ENCODE measurements around the gene MYL12A. TPM values are rescaled to one million over a fixed set of nuclear protein-coding genes. Genes with fewer than 3 reads are reported as not detected.

MYL12A gene
- total RNA-seq, 2 experiments from 2014 or later = 405 to 423 TPM

GRCh38 chr18:3248658-3249359 lies 1.2 kb downstream of the MYL12A start:
- peak; percentile 41 for DNase-seq

GRCh38 chr18:3250237-3251107 lies 2.9 kb downstream of the MYL12A start:
- peak overlapping the region; percentile 90 for H3K27ac Mint-ChIP-seq
- no peak for TF ChIP-seq CTCF (IDR thresholded peaks at IDR 0.05)
- ATAC-seq (no peak), DNase-seq (no peak)
- ChIA-PET CTCF (interaction anchor here (1.0 to 2.8 kb wide), 6 partner anchors 9 to 521 kb away, joined by 3 to 16 read pairs (median 4); partner anchors contain the start of gene MYL12B), POLR2A (interaction anchor here (0.9 to 3.7 kb wide), 7 partner anchors 10 to 353 kb away, joined by 3 to 34 read pairs (median 5); partner anchors contain the start of gene MYL12B)
- H3K4me1 Mint-ChIP-seq (ENCODE audit: low read depth) = peaks cover 57% of the 10 kb centered on the region
- H3K4me3 Mint-ChIP-seq = peak overlapping the region; percentile 94
- no peaks in the 10 kb centered on the region for H3K27me3 Mint-ChIP-seq
- peaks cover 55% of the 10 kb centered on the region for H3K36me3 Mint-ChIP-seq (ENCODE audit: low read depth)
- H3K9me3 Mint-ChIP-seq = no peaks in the 10 kb centered on the region
- intact Hi-C loops (cut with micrococcal nuclease) = no loop called here

More at GRCh38 chr18:3248658-3249359, 1.2 kb downstream of the MYL12A start:
- ATAC-seq = no peak
- Mint-ChIP-seq H3K27me3 (no peaks in the 10 kb centered on the region), H3K27ac (peak overlapping the region; percentile 98), H3K4me1 (ENCODE audit: low read depth) (peaks cover 55% of the 10 kb centered on the region), H3K4me3 (peak overlapping the region; percentile 94), H3K9me3 (no peaks in the 10 kb centered on the region), H3K36me3 (ENCODE audit: low read depth) (peaks cover 43% of the 10 kb centered on the region)
- TF ChIP-seq CTCF (IDR thresholded peaks at IDR 0.05) = no peak
- CTCF ChIA-PET = interaction anchor here (0.7 to 3.6 kb wide), 6 partner anchors 11 to 417 kb away, joined by 3 to 21 read pairs (median 4); no protein-coding TSS in a partner anchor
- POLR2A ChIA-PET = interaction anchor here (0.8 to 3.7 kb wide), 7 partner anchors 12 to 354 kb away, joined by 3 to 31 read pairs (median 4); partner anchors contain the start of gene MYL12B
- intact Hi-C loops (cut with micrococcal nuclease) = loop anchor here (5.0 kb wide), 2 partner anchors 187 to 287 kb away; no protein-coding TSS in a partner anchor

GRCh38 chr18:3251249-3251962 lies 3.8 kb downstream of the MYL12A start:
- Mint-ChIP-seq H3K9me3 (no peaks in the 10 kb centered on the region), H3K27me3 (no peaks in the 10 kb centered on the region), H3K27ac (peak overlapping the region; percentile 75), H3K36me3 (ENCODE audit: low read depth) (peaks cover 62% of the 10 kb centered on the region), H3K4me3 (peak overlapping the region; percentile 55), H3K4me1 (ENCODE audit: low read depth) (peaks cover 58% of the 10 kb centered on the region)
- no peak for DNase-seq
- ATAC-seq = no peak
- no peak for TF ChIP-seq CTCF (IDR thresholded peaks at IDR 0.05)
- POLR2A ChIA-PET = interaction anchor here (0.9 to 2.8 kb wide), 5 partner anchors 9 to 200 kb away, joined by 3 to 34 read pairs (median 4); partner anchors contain the start of gene MYL12B
- CTCF ChIA-PET = interaction anchor here (1.0 to 2.8 kb wide), 6 partner anchors 9 to 520 kb away, joined by 3 to 16 read pairs (median 4); partner anchors contain the start of gene MYL12B
- intact Hi-C loops (cut with micrococcal nuclease) = no loop called here

DNA sequence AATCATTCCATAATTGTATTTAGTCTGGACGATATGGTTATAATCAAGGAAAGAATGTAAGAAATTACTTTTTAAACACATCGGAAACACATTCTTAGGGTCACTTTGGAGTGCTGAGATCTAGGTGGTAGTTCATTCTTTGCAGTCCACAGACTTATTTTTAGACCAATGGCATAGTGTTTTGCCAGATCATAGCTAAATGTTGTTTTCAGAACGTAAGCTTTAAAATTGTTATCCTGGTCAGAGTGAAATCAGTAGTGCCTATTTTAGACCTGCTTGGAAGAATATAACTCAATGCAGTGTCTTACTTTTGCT lies 4.3 kb downstream of the MYL12A start:
- intact Hi-C loops (cut with micrococcal nuclease) = no loop called here
- ATAC-seq (no peak), DNase-seq (no peak)
- peaks cover 67% of the 10 kb centered on the region for H3K36me3 Mint-ChIP-seq (ENCODE audit: low read depth)
- no peaks in the 10 kb centered on the region for H3K27me3 Mint-ChIP-seq
- ChIA-PET POLR2A (interaction anchor here (0.9 to 2.8 kb wide), 3 partner anchors 9 to 191 kb away, joined by 4 to 34 read pairs (median 4); partner anchors contain the start of gene MYL12B), CTCF (interaction anchor here (1.2 to 2.8 kb wide), 5 partner anchors 9 to 414 kb away, joined by 3 to 16 read pairs (median 4); partner anchors contain the start of gene MYL12B)
- peak overlapping the region; percentile 75 for H3K27ac Mint-ChIP-seq
- no peaks in the 10 kb centered on the region for H3K9me3 Mint-ChIP-seq
- peaks cover 63% of the 10 kb centered on the region for H3K4me1 Mint-ChIP-seq (ENCODE audit: low read depth)
- TF ChIP-seq CTCF (IDR thresholded peaks at IDR 0.05) = no peak
- H3K4me3 Mint-ChIP-seq = peak overlapping the region; percentile 55
